ENCODE data around the gene CROCC2. TPM values are rescaled to one million over a fixed set of nuclear protein-coding genes. Genes with fewer than 3 reads are reported as not detected.
A peak's percentile ranks its signal among the peaks of the same experiment; 100 is the strongest.

CROCC2 gene
- polyA plus RNA-seq, 1 experiment = not detected

DNA sequence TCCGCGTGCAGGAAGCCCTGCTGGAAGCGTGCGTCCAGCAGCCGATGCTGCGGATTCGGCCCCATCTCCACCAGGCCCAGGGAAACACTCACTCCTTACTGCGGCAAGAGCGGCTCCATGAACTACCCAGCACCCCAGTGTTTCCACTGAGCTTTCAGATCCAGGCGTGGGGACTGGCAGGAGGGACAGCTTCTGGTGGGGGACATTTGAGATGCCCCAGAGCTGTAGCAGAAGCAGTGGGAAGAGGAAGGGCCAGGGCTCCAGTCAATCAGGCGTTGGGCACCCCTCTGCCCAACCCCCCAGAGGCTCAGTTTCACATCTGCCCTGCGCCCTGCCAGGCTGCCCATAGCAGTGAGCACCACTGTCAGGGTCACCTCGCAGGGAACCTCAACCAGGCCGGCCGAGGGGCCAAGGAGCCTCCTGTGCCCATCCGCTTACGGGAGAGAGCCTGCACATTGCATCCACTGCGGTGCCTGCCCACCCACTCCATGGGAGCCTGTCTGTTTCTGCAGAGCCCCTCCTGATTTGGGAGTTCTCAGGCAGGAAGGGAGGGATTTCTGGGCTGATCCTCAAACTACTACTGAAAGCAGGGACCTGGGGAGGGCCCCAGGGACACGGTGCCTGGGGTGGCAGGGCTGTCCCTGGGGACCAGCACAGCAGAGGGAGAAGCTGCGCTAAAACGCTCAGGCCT is 32.9 kb upstream of the CROCC2 start:
- TF ChIP-seq, protein P1, sequence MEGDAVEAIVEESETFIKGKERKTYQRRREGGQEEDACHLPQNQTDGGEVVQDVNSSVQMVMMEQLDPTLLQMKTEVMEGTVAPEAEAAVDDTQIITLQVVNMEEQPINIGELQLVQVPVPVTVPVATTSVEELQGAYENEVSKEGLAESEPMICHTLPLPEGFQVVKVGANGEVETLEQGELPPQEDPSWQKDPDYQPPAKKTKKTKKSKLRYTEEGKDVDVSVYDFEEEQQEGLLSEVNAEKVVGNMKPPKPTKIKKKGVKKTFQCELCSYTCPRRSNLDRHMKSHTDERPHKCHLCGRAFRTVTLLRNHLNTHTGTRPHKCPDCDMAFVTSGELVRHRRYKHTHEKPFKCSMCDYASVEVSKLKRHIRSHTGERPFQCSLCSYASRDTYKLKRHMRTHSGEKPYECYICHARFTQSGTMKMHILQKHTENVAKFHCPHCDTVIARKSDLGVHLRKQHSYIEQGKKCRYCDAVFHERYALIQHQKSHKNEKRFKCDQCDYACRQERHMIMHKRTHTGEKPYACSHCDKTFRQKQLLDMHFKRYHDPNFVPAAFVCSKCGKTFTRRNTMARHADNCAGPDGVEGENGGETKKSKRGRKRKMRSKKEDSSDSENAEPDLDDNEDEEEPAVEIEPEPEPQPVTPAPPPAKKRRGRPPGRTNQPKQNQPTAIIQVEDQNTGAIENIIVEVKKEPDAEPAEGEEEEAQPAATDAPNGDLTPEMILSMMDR (IDR thresholded peaks at IDR 0.05; ENCODE audit: low read depth, low read length) = no peak
- H3K4me3 ChIP-seq (ENCODE audit: low read depth, low read length) = no peak overlapping the region
- POLR2A ChIA-PET = no interaction called here
- DNase-seq (ENCODE audit: low read depth, low spot score) = no peak
- H3K27me3 ChIP-seq (ENCODE audit: control insufficient read depth, insufficient read depth, low read length) = peaks cover 22% of the 10 kb centered on the region
- CTCF ChIA-PET = no interaction called here
- no peak overlapping the region for H3K27ac ChIP-seq (ENCODE audit: low read depth, low read length)
- H3K9me3 ChIP-seq (ENCODE audit: control insufficient read depth, insufficient read depth, low read length) = no peaks in the 10 kb centered on the region; the same call in 1 of the 2 replicates

DNA sequence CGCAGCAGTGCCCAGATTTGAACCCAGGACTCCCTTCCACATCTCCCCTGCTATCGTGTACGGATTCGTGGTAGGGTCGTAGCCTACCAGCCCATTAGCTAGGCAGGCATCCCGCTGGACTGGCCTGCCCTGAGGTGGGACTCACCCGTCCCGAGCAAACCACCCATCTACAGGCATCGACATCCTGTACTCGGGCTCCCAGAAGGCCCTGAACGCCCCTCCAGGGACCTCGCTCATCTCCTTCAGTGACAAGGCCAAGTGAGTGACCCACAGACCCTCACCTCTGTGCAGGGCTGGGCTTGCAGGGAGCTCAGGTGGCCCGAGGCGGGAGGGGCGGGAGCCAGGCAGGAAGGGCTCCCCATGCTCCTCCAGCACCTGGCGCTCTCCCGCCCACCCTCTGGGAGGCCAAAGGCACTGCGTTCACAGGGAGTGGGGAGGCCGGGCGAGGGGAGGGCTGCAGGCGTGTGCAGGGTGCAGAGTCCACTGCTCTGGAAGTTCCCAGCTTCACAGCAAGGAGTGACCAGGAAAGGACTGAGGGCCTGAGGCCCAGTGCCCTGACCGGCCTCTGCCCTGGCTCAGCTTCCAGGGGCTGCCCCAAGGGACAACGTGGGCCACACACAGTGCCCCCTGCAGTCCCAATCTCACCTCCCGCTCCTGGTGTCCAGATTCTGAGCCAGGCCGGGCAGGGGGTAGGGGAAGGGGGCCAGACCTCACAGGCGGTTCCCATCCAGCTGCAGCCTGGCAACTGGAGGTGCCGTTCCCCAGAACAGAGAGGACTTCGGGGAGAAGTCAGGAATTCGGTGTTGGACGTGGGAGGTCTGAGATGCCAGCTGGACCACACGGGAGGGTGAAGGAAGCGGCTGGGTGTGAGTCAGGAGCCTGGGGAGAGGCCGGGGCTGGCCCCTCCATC is 32.1 kb upstream of the CROCC2 start:
- H3K27me3 ChIP-seq (ENCODE audit: control insufficient read depth, insufficient read depth, low read length) = peaks cover 15% of the 10 kb centered on the region
- TF ChIP-seq, protein P1 (IDR thresholded peaks at IDR 0.05; ENCODE audit: low read depth, low read length) = peak; percentile 11; the same call in 1 of the 2 replicates
- no peaks in the 10 kb centered on the region; the same call in 1 of the 2 replicates for H3K9me3 ChIP-seq (ENCODE audit: control insufficient read depth, insufficient read depth, low read length)
- H3K4me3 ChIP-seq (ENCODE audit: low read depth, low read length) = no peak overlapping the region
- H3K27ac ChIP-seq (ENCODE audit: low read depth, low read length) = no peak overlapping the region
- POLR2A ChIA-PET = no interaction called here
- CTCF ChIA-PET = no interaction called here
- DNase-seq (ENCODE audit: low read depth, low spot score) = no peak

DNA sequence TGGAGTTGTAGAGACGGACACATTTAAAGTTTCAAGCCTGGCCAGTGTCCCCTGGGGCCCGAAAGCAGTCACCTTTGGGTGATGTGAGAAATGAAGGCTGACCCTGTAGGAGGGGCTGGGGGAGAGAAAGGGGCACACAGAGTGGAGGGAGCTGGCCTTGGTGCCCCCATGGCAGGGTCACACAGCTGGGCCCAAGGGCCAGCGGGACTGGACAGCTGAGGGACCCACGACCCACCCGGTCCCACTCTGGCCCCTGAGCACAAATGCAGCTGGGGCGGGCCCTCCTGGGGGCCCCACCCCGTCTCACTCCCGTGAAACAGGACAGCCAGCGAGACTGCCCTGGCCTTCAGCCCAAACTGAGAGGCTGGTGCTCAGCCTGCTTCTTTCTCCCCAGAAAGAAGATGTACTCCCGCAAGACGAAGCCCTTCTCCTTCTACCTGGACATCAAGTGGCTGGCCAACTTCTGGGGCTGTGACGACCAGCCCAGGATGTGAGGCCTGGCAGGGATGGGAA is 31.4 kb upstream of the CROCC2 start:
- DNase-seq (ENCODE audit: low read depth, low spot score) = no peak
- H3K4me3 ChIP-seq (ENCODE audit: low read depth, low read length) = no peak overlapping the region
- no peak overlapping the region for H3K27ac ChIP-seq (ENCODE audit: low read depth, low read length)
- H3K9me3 ChIP-seq (ENCODE audit: control insufficient read depth, insufficient read depth, low read length) = no peaks in the 10 kb centered on the region; the same call in 1 of the 2 replicates
- POLR2A ChIA-PET = no interaction called here
- CTCF ChIA-PET = no interaction called here
- peaks cover 14% of the 10 kb centered on the region for H3K27me3 ChIP-seq (ENCODE audit: control insufficient read depth, insufficient read depth, low read length)
- TF ChIP-seq, protein P1 (IDR thresholded peaks at IDR 0.05; ENCODE audit: low read depth, low read length) = no peak

DNA sequence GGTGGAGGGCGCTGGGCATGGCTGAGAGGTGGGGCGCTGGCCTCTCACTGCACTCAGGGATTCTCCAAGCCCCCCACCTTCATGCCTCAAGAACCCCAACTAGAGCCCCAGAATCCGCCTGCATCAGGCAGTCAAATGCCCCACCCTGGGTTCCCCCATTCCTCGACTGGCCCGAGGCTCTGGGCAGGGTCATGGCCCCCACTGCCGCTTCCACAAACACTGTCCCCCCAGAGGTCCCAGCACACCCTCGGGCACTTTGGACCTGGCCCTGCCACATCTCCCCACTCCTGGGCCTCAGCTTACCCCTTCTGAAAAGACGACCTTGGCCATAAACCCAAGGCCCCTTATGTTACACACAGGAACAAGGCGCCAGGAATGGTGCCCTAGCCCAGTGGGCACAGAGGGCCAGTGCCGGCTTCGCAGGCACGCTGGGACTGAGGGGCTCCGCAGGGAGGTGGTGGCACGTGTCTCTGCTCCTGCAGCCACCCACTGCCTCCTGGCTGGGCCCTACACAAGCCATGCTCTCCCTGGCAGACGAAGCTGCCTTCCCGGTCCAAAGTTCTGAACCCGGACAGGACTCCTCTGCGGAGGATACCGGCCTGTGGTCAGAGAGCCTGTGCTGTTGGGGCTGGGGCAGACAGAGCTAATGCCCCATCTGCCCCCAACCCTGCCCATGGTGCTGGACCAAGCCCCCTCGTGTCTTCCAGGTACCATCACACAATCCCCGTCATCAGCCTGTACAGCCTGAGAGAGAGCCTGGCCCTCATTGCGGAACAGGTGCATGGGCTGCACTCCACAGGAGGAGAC is 30.7 kb upstream of the CROCC2 start:
- no peak overlapping the region for H3K27ac ChIP-seq (ENCODE audit: low read depth, low read length)
- TF ChIP-seq, protein P1 (IDR thresholded peaks at IDR 0.05; ENCODE audit: low read depth, low read length) = no peak
- ChIA-PET CTCF (no interaction called here), POLR2A (no interaction called here)
- no peaks in the 10 kb centered on the region; the same call in 1 of the 2 replicates for H3K9me3 ChIP-seq (ENCODE audit: control insufficient read depth, insufficient read depth, low read length)
- peaks cover 14% of the 10 kb centered on the region for H3K27me3 ChIP-seq (ENCODE audit: control insufficient read depth, insufficient read depth, low read length)
- H3K4me3 ChIP-seq (ENCODE audit: low read depth, low read length) = no peak overlapping the region
- no peak for DNase-seq (ENCODE audit: low read depth, low spot score)

All from AG04450 (cell line).